ENCODE results near the gene UQCRHL. TPM values are rescaled to one million over a fixed set of nuclear protein-coding genes. Genes with fewer than 3 reads are reported as not detected.

UQCRHL gene
- total RNA-seq, 1 donor from 2014 or later, result 3.5 TPM

DNA sequence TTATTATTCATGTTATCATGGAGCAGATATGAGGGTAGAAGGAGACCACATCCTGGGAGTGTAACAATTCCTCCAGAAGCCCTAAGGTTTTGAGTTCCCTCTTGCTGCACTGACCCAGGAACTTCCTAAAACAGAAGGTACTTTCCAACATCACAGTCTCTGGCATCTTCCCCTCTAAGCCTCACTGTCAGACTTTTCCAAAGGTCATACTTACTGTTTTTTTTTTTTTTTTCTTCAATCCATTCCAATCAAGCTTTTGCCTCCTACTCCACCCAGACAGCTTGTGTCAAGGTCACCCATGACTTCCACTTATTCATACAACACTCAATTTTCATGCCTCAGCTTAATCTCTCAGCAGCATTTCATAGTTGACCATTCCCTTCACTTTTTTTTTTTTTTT is 18.4 kb upstream of the UQCRHL start:
- DNase-seq (ENCODE audit: low spot score in 2 of 2, unreplicated experiment in 2 of 2), result no peak
- H3K4me1 Mint-ChIP-seq, result peaks cover 20% of the 10 kb centered on the region
- H3K27me3 Mint-ChIP-seq (ENCODE audit: low read depth), result no peaks in the 10 kb centered on the region
- H3K9me3 Mint-ChIP-seq, result no peaks in the 10 kb centered on the region
- H3K27ac Mint-ChIP-seq, result no peak overlapping the region
- H3K36me3 Mint-ChIP-seq, result no peaks in the 10 kb centered on the region
- TF ChIP-seq, protein P1, sequence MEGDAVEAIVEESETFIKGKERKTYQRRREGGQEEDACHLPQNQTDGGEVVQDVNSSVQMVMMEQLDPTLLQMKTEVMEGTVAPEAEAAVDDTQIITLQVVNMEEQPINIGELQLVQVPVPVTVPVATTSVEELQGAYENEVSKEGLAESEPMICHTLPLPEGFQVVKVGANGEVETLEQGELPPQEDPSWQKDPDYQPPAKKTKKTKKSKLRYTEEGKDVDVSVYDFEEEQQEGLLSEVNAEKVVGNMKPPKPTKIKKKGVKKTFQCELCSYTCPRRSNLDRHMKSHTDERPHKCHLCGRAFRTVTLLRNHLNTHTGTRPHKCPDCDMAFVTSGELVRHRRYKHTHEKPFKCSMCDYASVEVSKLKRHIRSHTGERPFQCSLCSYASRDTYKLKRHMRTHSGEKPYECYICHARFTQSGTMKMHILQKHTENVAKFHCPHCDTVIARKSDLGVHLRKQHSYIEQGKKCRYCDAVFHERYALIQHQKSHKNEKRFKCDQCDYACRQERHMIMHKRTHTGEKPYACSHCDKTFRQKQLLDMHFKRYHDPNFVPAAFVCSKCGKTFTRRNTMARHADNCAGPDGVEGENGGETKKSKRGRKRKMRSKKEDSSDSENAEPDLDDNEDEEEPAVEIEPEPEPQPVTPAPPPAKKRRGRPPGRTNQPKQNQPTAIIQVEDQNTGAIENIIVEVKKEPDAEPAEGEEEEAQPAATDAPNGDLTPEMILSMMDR (IDR thresholded peaks at IDR 0.05; ENCODE audit: unreplicated experiment), result no peak
- H3K4me3 Mint-ChIP-seq, result no peak overlapping the region

DNA sequence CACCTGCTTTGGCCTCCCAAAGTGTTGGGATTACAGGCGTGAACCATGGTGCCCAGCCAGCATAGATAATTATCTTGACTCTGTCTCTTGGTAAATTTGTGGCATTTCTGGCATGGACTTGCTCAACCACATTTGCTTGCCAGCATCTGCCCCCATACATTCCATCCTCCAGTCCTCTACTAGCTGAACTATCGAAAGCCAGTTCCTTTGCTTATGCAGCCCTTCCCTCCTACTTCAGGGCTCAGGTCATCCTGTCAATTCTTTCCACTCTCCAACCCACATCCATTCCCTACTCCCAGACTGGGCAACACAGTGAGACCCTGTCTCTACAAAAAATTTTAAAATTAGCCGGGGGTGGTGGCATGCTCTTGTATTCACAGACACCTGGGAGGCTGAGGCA is 13.0 kb upstream of the UQCRHL start:
- DNase-seq (ENCODE audit: low spot score in 2 of 2, unreplicated experiment in 2 of 2), result no peak
- no peaks in the 10 kb centered on the region for H3K27me3 Mint-ChIP-seq (ENCODE audit: low read depth)
- no peaks in the 10 kb centered on the region for H3K9me3 Mint-ChIP-seq
- no peak overlapping the region for H3K4me3 Mint-ChIP-seq
- H3K4me1 Mint-ChIP-seq, result peaks cover 14% of the 10 kb centered on the region
- TF ChIP-seq, protein P1 (IDR thresholded peaks at IDR 0.05; ENCODE audit: unreplicated experiment), result no peak
- H3K27ac Mint-ChIP-seq, result no peak overlapping the region
- peaks cover 4% of the 10 kb centered on the region for H3K36me3 Mint-ChIP-seq

DNA sequence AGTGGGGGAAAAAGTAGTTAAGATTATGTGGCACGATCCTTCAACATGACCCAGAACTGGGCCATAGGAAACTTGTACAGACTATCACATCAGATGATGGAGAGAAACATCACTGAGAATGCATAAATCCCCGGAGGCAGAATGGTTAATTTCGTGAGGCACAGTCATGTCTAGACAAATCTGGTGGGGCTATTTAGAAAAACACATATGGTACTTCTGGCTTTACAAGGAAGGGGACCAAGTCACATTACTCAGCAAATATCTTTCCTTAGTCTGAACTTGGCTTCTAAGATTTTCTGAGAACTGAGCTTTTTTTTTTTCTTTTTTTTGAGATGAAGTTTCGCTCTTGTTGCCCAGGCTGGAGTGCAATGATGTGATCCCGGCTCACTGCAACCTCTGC is 9.2 kb upstream of the UQCRHL start:
- H3K27ac Mint-ChIP-seq, result peak overlapping the region; percentile 0
- H3K4me3 Mint-ChIP-seq, result no peak overlapping the region
- H3K36me3 Mint-ChIP-seq, result peaks cover 4% of the 10 kb centered on the region
- TF ChIP-seq, protein P1 (IDR thresholded peaks at IDR 0.05; ENCODE audit: unreplicated experiment), result no peak
- H3K27me3 Mint-ChIP-seq (ENCODE audit: low read depth), result no peaks in the 10 kb centered on the region
- H3K4me1 Mint-ChIP-seq, result peaks cover 16% of the 10 kb centered on the region
- DNase-seq (ENCODE audit: low spot score in 2 of 2, unreplicated experiment in 2 of 2), result no peak
- H3K9me3 Mint-ChIP-seq, result no peaks in the 10 kb centered on the region

DNA sequence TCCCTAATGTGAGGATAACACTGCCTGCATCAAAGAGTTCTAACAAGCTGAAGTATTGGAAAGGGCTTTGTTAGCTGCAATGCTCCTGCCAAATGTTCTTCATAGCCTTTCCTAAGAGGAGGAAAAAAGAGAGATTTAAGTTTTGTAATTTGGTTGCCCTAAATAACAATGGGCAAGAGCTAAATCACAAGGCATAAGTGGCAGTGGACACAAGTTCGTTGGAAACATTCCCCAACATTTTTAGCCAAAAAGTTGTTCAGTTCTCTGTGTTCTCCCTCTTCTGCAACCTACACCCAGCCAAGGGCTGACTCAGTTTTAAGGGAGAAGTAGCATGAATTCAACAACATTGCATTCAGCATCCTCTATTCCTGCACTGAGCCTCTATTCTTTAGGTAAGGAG is 2.6 kb upstream of the UQCRHL start:
- H3K4me3 Mint-ChIP-seq, result no peak overlapping the region
- H3K27ac Mint-ChIP-seq, result no peak overlapping the region
- peaks cover 3% of the 10 kb centered on the region for H3K4me1 Mint-ChIP-seq
- TF ChIP-seq, protein P1 (IDR thresholded peaks at IDR 0.05; ENCODE audit: unreplicated experiment), result no peak
- no peaks in the 10 kb centered on the region for H3K9me3 Mint-ChIP-seq
- no peak for DNase-seq (ENCODE audit: low spot score in 2 of 2, unreplicated experiment in 2 of 2)
- no peaks in the 10 kb centered on the region for H3K36me3 Mint-ChIP-seq
- no peaks in the 10 kb centered on the region for H3K27me3 Mint-ChIP-seq (ENCODE audit: low read depth)

DNA sequence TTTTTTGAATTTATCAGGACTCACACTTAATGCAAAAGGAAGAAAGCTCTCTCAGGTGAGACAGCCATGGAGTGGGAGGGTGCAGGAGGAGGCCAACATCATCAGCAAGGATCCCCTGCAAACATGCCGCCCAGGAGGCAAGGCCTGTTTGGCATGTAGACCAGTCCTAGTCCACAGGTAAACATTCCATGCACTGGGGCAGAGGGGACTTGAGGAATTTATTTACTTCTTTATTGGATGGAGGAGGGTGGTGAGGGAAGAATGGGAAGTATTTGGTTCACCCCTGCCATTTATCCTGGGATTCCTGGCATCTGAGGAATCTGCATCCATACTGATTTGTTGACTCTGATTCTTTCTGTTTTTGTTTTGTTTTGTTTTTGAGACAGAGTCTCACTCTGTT is 1.5 kb upstream of the UQCRHL start:
- TF ChIP-seq, protein P1 (IDR thresholded peaks at IDR 0.05; ENCODE audit: unreplicated experiment), result no peak
- no peaks in the 10 kb centered on the region for H3K27me3 Mint-ChIP-seq (ENCODE audit: low read depth)
- no peak for DNase-seq (ENCODE audit: low spot score in 2 of 2, unreplicated experiment in 2 of 2)
- H3K4me3 Mint-ChIP-seq, result no peak overlapping the region
- peak overlapping the region; percentile 43 for H3K27ac Mint-ChIP-seq
- H3K36me3 Mint-ChIP-seq, result no peaks in the 10 kb centered on the region
- H3K9me3 Mint-ChIP-seq, result no peaks in the 10 kb centered on the region
- peaks cover 3% of the 10 kb centered on the region for H3K4me1 Mint-ChIP-seq

DNA sequence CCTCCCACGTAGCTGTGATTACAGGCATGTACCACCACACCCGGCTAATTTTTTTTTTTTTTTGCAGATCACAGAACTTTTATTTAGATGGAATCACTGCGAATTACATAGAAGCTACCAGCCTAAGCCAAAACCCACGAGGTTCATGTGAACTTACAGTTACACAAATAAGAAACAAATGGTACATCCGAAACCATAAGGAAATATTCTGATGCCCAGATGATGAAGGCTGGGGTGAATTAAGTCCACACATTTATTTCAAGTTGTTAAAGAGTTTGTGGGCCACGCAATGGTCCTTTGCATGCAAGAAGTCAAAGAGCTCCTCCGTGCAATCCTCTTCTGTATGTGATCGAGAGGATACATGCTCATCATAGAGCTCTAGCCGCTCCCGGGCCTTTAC is 328 bp downstream of the UQCRHL start:
- Mint-ChIP-seq H3K27ac (no peak overlapping the region), H3K4me3 (no peak overlapping the region), H3K27me3 (ENCODE audit: low read depth) (no peaks in the 10 kb centered on the region), H3K36me3 (no peaks in the 10 kb centered on the region), H3K9me3 (no peaks in the 10 kb centered on the region), H3K4me1 (peaks cover 7% of the 10 kb centered on the region)
- TF ChIP-seq, protein P1 (IDR thresholded peaks at IDR 0.05; ENCODE audit: unreplicated experiment), result no peak
- DNase-seq (ENCODE audit: low spot score in 2 of 2, unreplicated experiment in 2 of 2), result no peak
